Mesenchymal stem cell (in vitro differentiated cells and primary cell): ENCODE results near the gene RNF11. TPM values are rescaled to one million over a fixed set of nuclear protein-coding genes. Genes with fewer than 3 reads are reported as not detected.

Source experiments
- DNase-seq: peaks from one replicate; pipeline ENCODE4 v3.0.0-alpha.2; 2013
- H2AFZ ChIP-seq: one replicate; pipeline ENCODE4 v1.6.1; 2013; ENCODE audit warnings: low read depth, mild to moderate bottlenecking, control low read depth, inconsistent platforms, low read length, moderate library complexity
- H2AK5ac ChIP-seq: 2 replicates; pipeline ENCODE4 v1.6.1; 2013; ENCODE audit warnings: low read length, moderate library complexity, mild to moderate bottlenecking, inconsistent platforms; ENCODE audit not compliant: severe bottlenecking
- H2BK120ac ChIP-seq: one replicate; pipeline ENCODE4 v1.6.1; 2013; ENCODE audit warnings: low read depth, mild to moderate bottlenecking, inconsistent platforms, low read length, moderate library complexity
- H2BK12ac ChIP-seq, 2 experiments: one replicate each; pipeline ENCODE4 v1.6.1; 2013; ENCODE audit warnings: inconsistent platforms in 2 of 2, low read length in 2 of 2, mild to moderate bottlenecking in 2 of 2, moderate library complexity in 2 of 2, control low read depth in 1 of 2
- H2BK15ac ChIP-seq: one replicate; pipeline ENCODE4 v1.6.1; 2013; ENCODE audit warnings: mild to moderate bottlenecking, low read depth, inconsistent platforms; ENCODE audit not compliant: poor library complexity, severe bottlenecking
- H2BK5ac ChIP-seq: 2 replicates; pipeline ENCODE4 v1.6.1; 2013; ENCODE audit warnings: low read depth, mild to moderate bottlenecking, low read length, control low read depth, inconsistent platforms; ENCODE audit not compliant: poor library complexity, severe bottlenecking
- H3K14ac ChIP-seq, 2 experiments: one replicate each; pipeline ENCODE4 v1.6.1; 2013; ENCODE audit warnings: inconsistent platforms in 2 of 2, low read length in 2 of 2, control low read depth in 1 of 2, mild to moderate bottlenecking in 1 of 2, moderate library complexity in 1 of 2
- H3K18ac ChIP-seq, 2 experiments: one replicate each; pipeline ENCODE4 v1.6.1; 2013; ENCODE audit warnings: inconsistent platforms in 2 of 2, low read length in 2 of 2, control low read depth in 1 of 2, low read depth in 1 of 2, mild to moderate bottlenecking in 1 of 2
- H3K23ac ChIP-seq, 2 experiments: one replicate each; pipeline ENCODE4 v1.6.1; 2013; ENCODE audit warnings: inconsistent platforms in 2 of 2, low read length in 2 of 2, mild to moderate bottlenecking in 2 of 2, moderate library complexity in 2 of 2, control low read depth in 1 of 2
- H3K27ac ChIP-seq: 2 replicates; pipeline ENCODE4 v1.5.1; 2013; ENCODE audit warnings: mild to moderate bottlenecking, moderate library complexity, low read length, control low read depth, inconsistent platforms; ENCODE audit not compliant: poor library complexity, severe bottlenecking
- H3K27me3 ChIP-seq, 2 experiments: 2 replicates each; pipeline versions ENCODE4 v1.6.1 to v1.7.0; 2013; ENCODE audit warnings: low read length in 2 of 2, mild to moderate bottlenecking in 2 of 2, moderate library complexity in 2 of 2, control low read depth in 1 of 2, inconsistent platforms in 1 of 2; ENCODE audit not compliant: control insufficient read depth in 1 of 2, insufficient read depth in 1 of 2
- H3K36me3 ChIP-seq, 2 experiments: 2 replicates each; pipeline versions ENCODE4 v1.6.1 to v1.7.0; 2013; ENCODE audit warnings: low read length in 2 of 2, control low read depth in 1 of 2, inconsistent platforms in 1 of 2, low read depth in 1 of 2, mild to moderate bottlenecking in 1 of 2; ENCODE audit not compliant: insufficient read depth in 2 of 2, control insufficient read depth in 1 of 2
- H3K4ac ChIP-seq, 2 experiments: one replicate each; pipeline ENCODE4 v1.6.1; 2013; ENCODE audit warnings: inconsistent platforms in 2 of 2, low read length in 2 of 2, mild to moderate bottlenecking in 2 of 2, moderate library complexity in 2 of 2, control low read depth in 1 of 2, low read depth in 1 of 2
- H3K4me1 ChIP-seq: 2 replicates; pipeline ENCODE4 v1.6.1; 2013; ENCODE audit warnings: low read depth, low read length, control low read depth; ENCODE audit not compliant: control insufficient read depth, insufficient read depth
- H3K4me2 ChIP-seq: 2 replicates; pipeline ENCODE4 v1.6.1; 2013; ENCODE audit warnings: low read length, mild to moderate bottlenecking, inconsistent platforms; ENCODE audit not compliant: poor library complexity, severe bottlenecking
- H3K4me3 ChIP-seq, 2 experiments: 2 replicates each; pipeline versions ENCODE4 v1.5.1 to v1.7.0; 2013; ENCODE audit warnings: low read length in 2 of 2, mild to moderate bottlenecking in 2 of 2, control low read depth in 1 of 2, low read depth in 1 of 2; ENCODE audit not compliant: insufficient read depth in 1 of 2
- H3K79me1 ChIP-seq: replicated peaks from 2 replicates; pipeline ENCODE4 v1.6.1; 2013; ENCODE audit warnings: mild to moderate bottlenecking, control low read depth, low read length, inconsistent platforms; ENCODE audit not compliant: poor library complexity, severe bottlenecking
- H3K9ac ChIP-seq: 2 replicates; pipeline ENCODE4 v1.7.0; 2013; ENCODE audit warnings: mild to moderate bottlenecking, low read length, moderate library complexity
- H3K9me3 ChIP-seq: 2 replicates; pipeline ENCODE4 v1.7.0; 2013; ENCODE audit warnings: mild to moderate bottlenecking, low read length; ENCODE audit not compliant: control insufficient read depth
- H4K8ac ChIP-seq: one replicate; pipeline ENCODE4 v1.6.1; 2013; ENCODE audit warnings: inconsistent platforms, mild to moderate bottlenecking, low read length, moderate library complexity
- H4K91ac ChIP-seq: one replicate; pipeline ENCODE4 v1.6.1; 2013; ENCODE audit warnings: mild to moderate bottlenecking, low read length, inconsistent platforms
- WGBS: methylation state at CpG from one replicate; pipeline ENCODE4 v1.1.7; 2013; ENCODE audit warnings: mixed read lengths; 5-methylcytosine and 5-hydroxymethylcytosine counted together
- polyA plus RNA-seq, 2 experiments: library from polyadenylated mRNA; stranded (reverse); fragments of 200-250 nt; gene quantifications; one replicate each; pipeline ENCODE4 v1.2.3, GENCODE V29; 2013

Gene RNF11, protein sequence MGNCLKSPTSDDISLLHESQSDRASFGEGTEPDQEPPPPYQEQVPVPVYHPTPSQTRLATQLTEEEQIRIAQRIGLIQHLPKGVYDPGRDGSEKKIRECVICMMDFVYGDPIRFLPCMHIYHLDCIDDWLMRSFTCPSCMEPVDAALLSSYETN
- polyA plus RNA-seq (2013, experiment 1 of 2), result 86.9 TPM
- 95.0 TPM for polyA plus RNA-seq (2013, experiment 2 of 2)

- peak; percentile 90 for DNase-seq
- peak within 1 kb of the TSS; percentile 84 for H4K91ac ChIP-seq
- H3K27ac ChIP-seq, result peak within 1 kb of the TSS; percentile 95
- H3K23ac ChIP-seq, result peak within 1 kb of the TSS; percentile 99
- peak within 1 kb of the TSS; percentile 95 for H2BK15ac ChIP-seq
- peak within 1 kb of the TSS; percentile 67 for H2BK120ac ChIP-seq
- peaks cover 9% of the 10 kb centered on the region for H3K4me1 ChIP-seq
- H3K27me3 ChIP-seq, result no peaks in the 10 kb centered on the region
- peak within 1 kb of the TSS; percentile 2 to 89 for H2BK12ac ChIP-seq
- H3K4me3 ChIP-seq, result peak within 1 kb of the TSS; percentile 99 to 100
- peak within 1 kb of the TSS in 1 of 2 experiments; percentile 100 for H3K14ac ChIP-seq
- peak within 1 kb of the TSS; percentile 97 to 98 for H3K18ac ChIP-seq
- peak within 1 kb of the TSS; percentile 100 for H3K9ac ChIP-seq
- WGBS, result under 1% methylated on average over 34 of the region's 57 CpGs
- H2AFZ ChIP-seq, result peak within 1 kb of the TSS; percentile 94
- H3K4me2 ChIP-seq, result peak within 1 kb of the TSS; percentile 84
- no peaks in the 10 kb centered on the region for H3K9me3 ChIP-seq
- H2BK5ac ChIP-seq, result peak within 1 kb of the TSS; percentile 78
- H3K36me3 ChIP-seq, result peaks cover 0 to 2% of the 10 kb centered on the region in 2 experiments
- peak within 1 kb of the TSS; percentile 93 to 98 for H3K4ac ChIP-seq
- peak within 1 kb of the TSS; percentile 96 for H4K8ac ChIP-seq
- H2AK5ac ChIP-seq, result peak within 1 kb of the TSS; percentile 77
- H3K79me1 ChIP-seq, result no peaks in the 10 kb centered on the region
These were observed at the start of gene RNF11 for GRCh38 chr1:51235673-51236530. Gene RNF11, plus strand, starts transcription at chr1:51236273. Its CDS starts 484 bp downstream, at chr1:51236757.

DNA sequence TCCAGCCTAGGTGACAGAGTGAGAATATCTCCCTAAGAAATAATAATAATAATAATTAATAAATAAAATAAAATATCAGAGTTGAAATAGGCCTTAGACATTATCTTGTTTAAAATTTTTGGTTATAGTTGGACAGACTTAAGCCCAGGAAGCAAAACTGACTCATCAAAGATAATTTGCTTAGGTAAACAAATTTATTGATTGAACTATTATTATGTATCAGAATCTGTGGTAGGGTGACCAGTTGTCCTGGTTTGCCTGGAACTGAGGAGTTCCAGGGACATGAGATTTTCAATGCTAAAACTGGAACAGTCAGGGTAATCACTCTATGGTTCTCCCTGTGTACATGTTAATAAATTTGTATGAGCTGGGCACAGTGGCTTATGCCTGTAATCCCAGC, 47.8 kb upstream of the RNF11 start:
- no peak overlapping the region for H3K14ac ChIP-seq
- no peak overlapping the region for H3K4me3 ChIP-seq
- H2BK15ac ChIP-seq, result no peak overlapping the region
- H3K9ac ChIP-seq, result no peak overlapping the region
- H3K27ac ChIP-seq, result no peak overlapping the region
- H3K4ac ChIP-seq, result no peak overlapping the region
- H3K4me2 ChIP-seq, result no peak overlapping the region
- no peak overlapping the region for H2AFZ ChIP-seq
- no peaks in the 10 kb centered on the region for H3K36me3 ChIP-seq
- H2BK5ac ChIP-seq, result no peak overlapping the region
- no peak overlapping the region for H3K23ac ChIP-seq
- no peak overlapping the region for H2BK120ac ChIP-seq
- H3K18ac ChIP-seq, result no peak overlapping the region
- no peak overlapping the region for H2AK5ac ChIP-seq
- H2BK12ac ChIP-seq, result no peak overlapping the region
- no peaks in the 10 kb centered on the region for H3K9me3 ChIP-seq
- no peaks in the 10 kb centered on the region for H3K4me1 ChIP-seq
- no peak for DNase-seq
- H4K91ac ChIP-seq, result no peak overlapping the region
- no peaks in the 10 kb centered on the region for H3K79me1 ChIP-seq
- no peak overlapping the region for H4K8ac ChIP-seq
- H3K27me3 ChIP-seq, result peaks cover 4% of the 10 kb centered on the region in 2 experiments

GRCh38 chr1:51189421-51190073, 46.5 kb upstream of the RNF11 start:
- no peak overlapping the region for H2BK15ac ChIP-seq
- WGBS, result 80% methylated on average over 2 of the region's 2 CpGs
- no peaks in the 10 kb centered on the region for H3K9me3 ChIP-seq
- H3K4me1 ChIP-seq, result no peaks in the 10 kb centered on the region
- H2BK5ac ChIP-seq, result no peak overlapping the region
- H3K9ac ChIP-seq, result no peak overlapping the region
- H3K27ac ChIP-seq, result no peak overlapping the region
- no peak overlapping the region for H4K8ac ChIP-seq
- DNase-seq, result peak; percentile 71
- H3K27me3 ChIP-seq, result no peaks in the 10 kb centered on the region
- H3K23ac ChIP-seq, result no peak overlapping the region
- no peaks in the 10 kb centered on the region for H3K79me1 ChIP-seq
- no peak overlapping the region for H2BK12ac ChIP-seq
- H3K36me3 ChIP-seq, result no peaks in the 10 kb centered on the region
- H2AK5ac ChIP-seq, result no peak overlapping the region
- H3K14ac ChIP-seq, result no peak overlapping the region
- no peak overlapping the region for H3K4me2 ChIP-seq
- H2AFZ ChIP-seq, result no peak overlapping the region
- no peak overlapping the region for H2BK120ac ChIP-seq
- H3K4me3 ChIP-seq, result no peak overlapping the region
- H4K91ac ChIP-seq, result no peak overlapping the region
- H3K4ac ChIP-seq, result no peak overlapping the region
- no peak overlapping the region for H3K18ac ChIP-seq

DNA sequence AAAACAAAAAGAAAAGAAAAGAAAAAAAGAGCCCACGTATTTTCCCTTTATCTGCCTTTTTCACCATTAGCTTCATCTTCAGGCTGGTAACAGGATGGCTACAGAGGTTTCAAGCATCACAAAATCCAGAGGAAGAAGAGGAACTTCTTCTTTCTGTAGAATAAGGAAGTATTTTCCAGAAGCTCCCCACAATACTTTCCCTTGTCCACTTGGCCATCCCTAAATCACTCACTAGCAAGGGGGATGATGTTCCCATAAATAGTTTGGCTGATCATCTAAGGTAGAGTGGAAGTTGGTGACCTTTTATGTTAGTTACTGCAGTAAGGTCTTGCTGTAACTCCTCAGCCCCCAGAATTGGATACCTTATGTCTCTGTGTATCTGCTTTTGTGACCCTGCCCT, 45.1 kb upstream of the RNF11 start:
- Histone ChIP-seq H3K4me1 (no peaks in the 10 kb centered on the region), H3K23ac (no peak overlapping the region), H3K9me3 (no peaks in the 10 kb centered on the region), H3K9ac (no peak overlapping the region), H3K18ac (no peak overlapping the region), H3K14ac (no peak overlapping the region), H2AFZ (no peak overlapping the region), H3K27me3 (no peaks in the 10 kb centered on the region), H2BK120ac (no peak overlapping the region), H2AK5ac (no peak overlapping the region), H3K4me3 (no peak overlapping the region), H4K91ac (no peak overlapping the region), H2BK5ac (no peak overlapping the region), H2BK12ac (no peak overlapping the region), H3K4me2 (no peak overlapping the region), H3K36me3 (no peaks in the 10 kb centered on the region), H3K79me1 (no peaks in the 10 kb centered on the region), H4K8ac (no peak overlapping the region), H3K4ac (no peak overlapping the region), H2BK15ac (no peak overlapping the region), H3K27ac (no peak overlapping the region)
- DNase-seq, result no peak
- no CpG with 5 or more reads among the region's 1 CpG for WGBS
